Caco-2 (cell line): Measurements from ENCODE around the gene MANBA. TPM values are rescaled to one million over a fixed set of nuclear protein-coding genes. Genes with fewer than 3 reads are reported as not detected.
"Not testable (repeated sequence)": the region's sequence is repeated elsewhere in the genome, so short reads cannot be mapped to it uniquely, and the experiment has no call there.

Source experiments
- BruUV-seq: library from RNA; stranded (reverse); fragments of 400-500 nt; replicated peaks from 2 replicates; lab custom pipeline; 2021; lab: Mats Ljungman, UMichigan
- CTCF ChIA-PET: fragments of 300-600 bp; sonication (Branson Sonifier 250); formaldehyde crosslinking; loops from one replicate; lab custom pipeline; 2022; ENCODE audit warnings: antibody characterized with exemption; lab: Charles Lee
- POLR2A ChIA-PET: fragments of 300-600 bp; sonication (Branson Sonifier 250); formaldehyde crosslinking; loops from one replicate; lab custom pipeline; 2022; ENCODE audit warnings: antibody characterized with exemption; lab: Charles Lee
- DNase-seq, 2 experiments: peaks; one replicate each; pipeline versions ENCODE4 v3.0.0 to v3.0.0-alpha.2; 2020 to 2022
- H3K27me3 ChIP-seq: replicated peaks from 2 replicates; pipeline ENCODE4 v1.6.0; 2011; ENCODE audit warnings: low read length; ENCODE audit not compliant: control insufficient read depth, insufficient read depth
- H3K36me3 ChIP-seq: 2 replicates; pipeline ENCODE4 v1.5.1; 2011; ENCODE audit warnings: low read length; ENCODE audit not compliant: control insufficient read depth, insufficient read depth
- H3K4me1 ChIP-seq: fragments of 250-450 bp; sonication (Bioruptor Pico); 2 replicates; pipeline ENCODE4 v1.5.1; 2020; ENCODE audit warnings: mild to moderate bottlenecking
- H3K4me3 ChIP-seq: 2 replicates; pipeline ENCODE4 v1.5.1; 2011; ENCODE audit warnings: low read depth, mild to moderate bottlenecking, control low read depth, low read length
- H3K9me3 ChIP-seq: fragments of 250-450 bp; sonication (Bioruptor Pico); 2 replicates; pipeline ENCODE4 v1.5.1; 2020; ENCODE audit warnings: mild to moderate bottlenecking, moderate library complexity
- H3K27ac Mint-ChIP-seq: one replicate; pipeline ENCODE4 v1.8.0; 2022; ENCODE audit warnings: mixed read lengths; ENCODE audit not compliant: unreplicated experiment
- H3K27me3 Mint-ChIP-seq: one replicate; pipeline ENCODE4 v1.8.0; 2022; ENCODE audit warnings: mixed read lengths; ENCODE audit not compliant: insufficient read depth, unreplicated experiment
- H3K36me3 Mint-ChIP-seq: one replicate; pipeline ENCODE4 v1.8.0; 2022; ENCODE audit warnings: mild to moderate bottlenecking, mixed read lengths; ENCODE audit not compliant: insufficient read depth, unreplicated experiment
- H3K4me1 Mint-ChIP-seq: one replicate; pipeline ENCODE4 v1.8.0; 2022; ENCODE audit warnings: low read depth, mixed read lengths; ENCODE audit not compliant: unreplicated experiment
- H3K4me3 Mint-ChIP-seq: one replicate; pipeline ENCODE4 v1.8.0; 2022; ENCODE audit warnings: mild to moderate bottlenecking, moderate library complexity, mixed read lengths; ENCODE audit not compliant: unreplicated experiment
- H3K9me3 Mint-ChIP-seq: one replicate; pipeline ENCODE4 v1.8.0; 2022; ENCODE audit warnings: mixed read lengths; ENCODE audit not compliant: unreplicated experiment
- intact Hi-C: fragments of 100-400 bp; cut with micrococcal nuclease; formaldehyde crosslinking; loops from one replicate; pipeline ENCODE4 v1.10.0; 2022; ENCODE audit not compliant: unreplicated experiment
- total RNA-seq: library from RNA; stranded (reverse); gene quantifications from 2 replicates; pipeline ENCODE4 v1.2.3, GENCODE V29; 2022
- TF ChIP-seq, protein P1 (sequence below), 2 experiments: fragments of 200-600 bp in 1 of 2; IDR thresholded peaks; 1 replicate in 1 of 2; 2 replicates in 1 of 2; pipeline versions ENCODE4 v1.5.1 to v1.8.0; 2011 to 2022; ENCODE audit warnings: antibody characterized with exemption in 1 of 2, control low read depth in 1 of 2, inconsistent platforms in 1 of 2, low read depth in 1 of 2, low read length in 1 of 2, mild to moderate bottlenecking in 1 of 2, moderate library complexity in 1 of 2; ENCODE audit not compliant: insufficient read depth in 1 of 2, severe bottlenecking in 1 of 2, unreplicated experiment in 1 of 2

Gene MANBA
- total RNA-seq, 1 experiment from 2014 or later, result 53.5 TPM

DNA sequence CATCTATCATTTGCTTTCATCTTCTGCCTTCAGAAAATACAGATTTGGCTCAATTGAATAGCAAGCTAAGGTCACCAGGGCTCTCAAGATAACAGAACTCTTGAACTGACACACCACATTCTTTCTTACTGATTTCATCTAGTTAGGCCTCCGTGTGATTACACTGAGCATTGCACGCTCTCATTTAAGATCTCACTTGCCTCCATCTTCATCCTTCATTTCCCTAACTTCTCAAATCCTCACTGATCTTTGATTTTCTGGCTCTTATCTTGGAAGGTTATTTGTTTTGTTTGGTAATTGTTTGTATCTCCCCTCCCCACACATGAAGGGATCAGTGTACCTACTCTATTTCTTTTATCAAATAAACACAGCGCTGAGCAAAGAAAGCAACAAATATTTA lies 47.7 kb downstream of the MANBA start:
- Histone ChIP-seq H3K4me1 (peaks cover 51% of the 10 kb centered on the region), H3K9me3 (no peaks in the 10 kb centered on the region; the same call in 1 of the 2 replicates), H3K27me3 (no peaks in the 10 kb centered on the region), H3K4me3 (no peak overlapping the region), H3K36me3 (no peaks in the 10 kb centered on the region)
- H3K4me3 Mint-ChIP-seq, result peak overlapping the region; percentile 27
- CTCF ChIA-PET, result interaction anchor here (1.2 kb wide), 1 partner anchor 92 kb away, joined by 7 read pairs; no protein-coding TSS in a partner anchor
- no TSS peak for BruUV-seq
- H3K9me3 Mint-ChIP-seq, result peaks cover 25% of the 10 kb centered on the region
- peak; percentile 59 to 68 for DNase-seq
- intact Hi-C loops, result loop anchor here (1.0 to 2.0 kb wide), 4 partner anchors 38 to 114 kb away; partner anchors contain the start of genes MANBA and UBE2D3
- peaks cover 29% of the 10 kb centered on the region for H3K36me3 Mint-ChIP-seq
- TF ChIP-seq, protein P1, sequence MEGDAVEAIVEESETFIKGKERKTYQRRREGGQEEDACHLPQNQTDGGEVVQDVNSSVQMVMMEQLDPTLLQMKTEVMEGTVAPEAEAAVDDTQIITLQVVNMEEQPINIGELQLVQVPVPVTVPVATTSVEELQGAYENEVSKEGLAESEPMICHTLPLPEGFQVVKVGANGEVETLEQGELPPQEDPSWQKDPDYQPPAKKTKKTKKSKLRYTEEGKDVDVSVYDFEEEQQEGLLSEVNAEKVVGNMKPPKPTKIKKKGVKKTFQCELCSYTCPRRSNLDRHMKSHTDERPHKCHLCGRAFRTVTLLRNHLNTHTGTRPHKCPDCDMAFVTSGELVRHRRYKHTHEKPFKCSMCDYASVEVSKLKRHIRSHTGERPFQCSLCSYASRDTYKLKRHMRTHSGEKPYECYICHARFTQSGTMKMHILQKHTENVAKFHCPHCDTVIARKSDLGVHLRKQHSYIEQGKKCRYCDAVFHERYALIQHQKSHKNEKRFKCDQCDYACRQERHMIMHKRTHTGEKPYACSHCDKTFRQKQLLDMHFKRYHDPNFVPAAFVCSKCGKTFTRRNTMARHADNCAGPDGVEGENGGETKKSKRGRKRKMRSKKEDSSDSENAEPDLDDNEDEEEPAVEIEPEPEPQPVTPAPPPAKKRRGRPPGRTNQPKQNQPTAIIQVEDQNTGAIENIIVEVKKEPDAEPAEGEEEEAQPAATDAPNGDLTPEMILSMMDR (IDR thresholded peaks at IDR 0.05; ENCODE audit: insufficient read depth in 1 of 2, low read depth in 1 of 2, low read length in 1 of 2, severe bottlenecking in 1 of 2, unreplicated experiment in 1 of 2), result no peak
- POLR2A ChIA-PET, result interaction anchor here (1.3 kb wide), 1 partner anchor 114 kb away, joined by 7 read pairs; the partner anchor contains the start of gene UBE2D3
- peaks cover 49% of the 10 kb centered on the region for H3K4me1 Mint-ChIP-seq
- no peaks in the 10 kb centered on the region for H3K27me3 Mint-ChIP-seq
- H3K27ac Mint-ChIP-seq, result peak overlapping the region; percentile 68

DNA sequence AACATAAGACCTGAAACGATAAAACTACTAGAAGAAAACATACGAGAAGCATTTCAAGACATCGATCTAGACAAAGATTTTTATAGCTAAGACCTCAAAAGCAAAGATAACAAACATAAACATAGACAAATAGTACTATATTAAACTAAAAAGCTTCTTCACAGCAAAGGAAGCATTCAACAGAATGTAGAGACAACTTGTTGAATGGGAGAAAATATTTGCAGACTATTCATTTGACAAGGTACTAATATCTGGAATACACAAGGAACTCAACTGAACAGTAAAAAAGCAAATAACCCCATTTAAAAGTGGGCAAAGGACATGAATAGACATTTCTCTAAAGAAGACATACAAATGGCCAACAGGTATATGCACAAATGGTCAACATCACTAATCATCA lies 49.8 kb downstream of the MANBA start:
- Mint-ChIP-seq H3K4me3 (no peak overlapping the region), H3K9me3 (peaks cover 14% of the 10 kb centered on the region), H3K27me3 (no peaks in the 10 kb centered on the region), H3K36me3 (peaks cover 15% of the 10 kb centered on the region), H3K27ac (peak overlapping the region; percentile 56), H3K4me1 (peaks cover 40% of the 10 kb centered on the region)
- no peaks in the 10 kb centered on the region for H3K27me3 ChIP-seq
- no peaks in the 10 kb centered on the region for H3K9me3 ChIP-seq
- ChIA-PET POLR2A (no interaction called here), CTCF (interaction anchor here (0.5 kb wide), 1 partner anchor 145 kb away, joined by 4 read pairs; no protein-coding TSS in a partner anchor)
- H3K36me3 ChIP-seq, result no peaks in the 10 kb centered on the region
- H3K4me1 ChIP-seq, result peaks cover 45% of the 10 kb centered on the region
- intact Hi-C loops, result no loop called here
- TF ChIP-seq, protein P1 (IDR thresholded peaks at IDR 0.05; ENCODE audit: insufficient read depth in 1 of 2, low read depth in 1 of 2, low read length in 1 of 2, severe bottlenecking in 1 of 2, unreplicated experiment in 1 of 2), result no peak
- DNase-seq, result no peak
- no peak overlapping the region for H3K4me3 ChIP-seq
- no TSS peak for BruUV-seq

DNA sequence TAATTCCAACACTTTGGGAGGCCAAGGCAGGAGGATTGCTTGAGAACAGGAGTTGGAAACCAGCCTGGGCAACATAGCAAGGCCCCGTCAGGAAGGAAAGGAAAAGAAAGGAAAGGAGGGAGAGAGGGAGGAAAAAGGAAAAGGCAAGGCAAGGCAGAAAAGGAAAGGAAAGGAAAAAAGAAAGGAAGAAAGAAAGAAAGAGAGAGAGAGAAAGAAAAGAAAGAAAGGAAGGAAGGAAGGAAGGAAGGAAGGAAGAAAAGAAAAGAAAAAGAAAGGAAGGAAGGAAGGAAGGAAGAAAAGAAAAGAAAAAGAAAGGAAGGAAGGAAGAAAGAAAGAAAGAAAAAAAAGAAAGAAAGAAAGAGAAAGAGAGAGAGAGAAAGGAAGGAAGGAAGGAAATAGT lies 51.7 kb downstream of the MANBA start:
- BruUV-seq, H3K4me3 Mint-ChIP-seq, CTCF ChIA-PET, H3K9me3 ChIP-seq, H3K36me3 ChIP-seq, DNase-seq, POLR2A ChIA-PET, H3K27me3 ChIP-seq, intact Hi-C loops, H3K27me3 Mint-ChIP-seq, H3K4me3 ChIP-seq, H3K27ac Mint-ChIP-seq: not testable (repeated sequence)
- Mint-ChIP-seq H3K4me1 (peaks cover 40% of the 10 kb centered on the region), H3K9me3 (peaks cover 14% of the 10 kb centered on the region), H3K36me3 (peaks cover 24% of the 10 kb centered on the region)
- peaks cover 34% of the 10 kb centered on the region for H3K4me1 ChIP-seq
